Measurements from ENCODE around the gene KLHL35.

- TF ChIP-seq EZH2phosphoT487 (IDR thresholded peaks at IDR 0.05; ENCODE audit: insufficient read depth, low read depth): no peak
- no peak for TF ChIP-seq EZH2 (IDR thresholded peaks at IDR 0.05; ENCODE audit: insufficient read depth, poor library complexity, severe bottlenecking)
Measured at GRCh38 chr11:75387736-75388294, 45.2 kb downstream of the KLHL35 start.

Measured in GM23248 (cell line).